GM12874 (cell line): ENCODE results near the gene TROAP.

Experiments
- TF ChIP-seq, protein P1 (sequence below): IDR thresholded peaks from 2 replicates; pipeline ENCODE4 v1.5.1; 2011; ENCODE audit warnings: low read depth, mild to moderate bottlenecking, control low read depth, low read length, moderate library complexity; ENCODE audit not compliant: insufficient read depth

The TROAP gene

DNA sequence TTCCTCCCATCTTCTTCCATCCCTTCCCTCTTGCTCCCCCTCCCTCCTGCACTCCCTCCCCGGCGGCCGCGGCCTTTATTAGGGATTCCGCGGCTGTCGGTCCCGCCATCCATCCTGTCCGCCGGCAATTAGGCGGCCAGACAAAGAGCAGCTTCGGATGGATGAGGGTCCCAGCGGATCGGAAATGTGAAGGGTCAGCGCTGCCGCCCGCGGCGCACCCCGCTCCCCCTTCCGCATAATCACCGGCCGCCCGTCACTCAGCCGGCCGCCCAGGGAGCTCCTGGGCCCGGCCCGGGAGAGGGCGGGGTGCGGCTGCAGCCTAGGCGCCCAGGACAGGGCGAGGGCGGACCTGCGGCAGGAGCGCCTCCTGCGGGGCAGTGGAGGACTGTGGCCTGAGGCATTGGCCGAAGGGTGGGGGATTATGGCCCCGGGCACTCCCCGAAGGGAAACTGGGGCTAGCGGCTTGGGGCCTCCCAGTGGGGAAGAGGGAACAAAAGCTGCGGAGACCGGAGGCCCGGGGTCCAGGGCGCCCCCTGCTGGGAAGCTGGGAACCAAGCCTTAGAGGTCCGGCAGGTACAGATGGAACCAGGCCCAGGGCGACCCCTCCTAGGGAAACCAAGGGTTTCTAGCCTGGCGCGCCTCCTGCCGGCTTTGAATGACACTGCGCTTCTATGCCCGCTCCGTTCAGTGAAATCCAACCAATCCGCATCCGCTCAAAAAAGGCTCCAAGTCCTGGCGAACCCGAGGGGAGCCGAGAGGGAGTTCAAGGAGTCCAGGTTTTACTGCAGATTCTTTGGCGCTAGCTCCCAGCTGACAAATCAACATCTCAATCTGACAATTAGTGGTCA lies 19.2 kb downstream of the TROAP start:
- TF ChIP-seq, protein P1, sequence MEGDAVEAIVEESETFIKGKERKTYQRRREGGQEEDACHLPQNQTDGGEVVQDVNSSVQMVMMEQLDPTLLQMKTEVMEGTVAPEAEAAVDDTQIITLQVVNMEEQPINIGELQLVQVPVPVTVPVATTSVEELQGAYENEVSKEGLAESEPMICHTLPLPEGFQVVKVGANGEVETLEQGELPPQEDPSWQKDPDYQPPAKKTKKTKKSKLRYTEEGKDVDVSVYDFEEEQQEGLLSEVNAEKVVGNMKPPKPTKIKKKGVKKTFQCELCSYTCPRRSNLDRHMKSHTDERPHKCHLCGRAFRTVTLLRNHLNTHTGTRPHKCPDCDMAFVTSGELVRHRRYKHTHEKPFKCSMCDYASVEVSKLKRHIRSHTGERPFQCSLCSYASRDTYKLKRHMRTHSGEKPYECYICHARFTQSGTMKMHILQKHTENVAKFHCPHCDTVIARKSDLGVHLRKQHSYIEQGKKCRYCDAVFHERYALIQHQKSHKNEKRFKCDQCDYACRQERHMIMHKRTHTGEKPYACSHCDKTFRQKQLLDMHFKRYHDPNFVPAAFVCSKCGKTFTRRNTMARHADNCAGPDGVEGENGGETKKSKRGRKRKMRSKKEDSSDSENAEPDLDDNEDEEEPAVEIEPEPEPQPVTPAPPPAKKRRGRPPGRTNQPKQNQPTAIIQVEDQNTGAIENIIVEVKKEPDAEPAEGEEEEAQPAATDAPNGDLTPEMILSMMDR = peak; percentile 90

DNA sequence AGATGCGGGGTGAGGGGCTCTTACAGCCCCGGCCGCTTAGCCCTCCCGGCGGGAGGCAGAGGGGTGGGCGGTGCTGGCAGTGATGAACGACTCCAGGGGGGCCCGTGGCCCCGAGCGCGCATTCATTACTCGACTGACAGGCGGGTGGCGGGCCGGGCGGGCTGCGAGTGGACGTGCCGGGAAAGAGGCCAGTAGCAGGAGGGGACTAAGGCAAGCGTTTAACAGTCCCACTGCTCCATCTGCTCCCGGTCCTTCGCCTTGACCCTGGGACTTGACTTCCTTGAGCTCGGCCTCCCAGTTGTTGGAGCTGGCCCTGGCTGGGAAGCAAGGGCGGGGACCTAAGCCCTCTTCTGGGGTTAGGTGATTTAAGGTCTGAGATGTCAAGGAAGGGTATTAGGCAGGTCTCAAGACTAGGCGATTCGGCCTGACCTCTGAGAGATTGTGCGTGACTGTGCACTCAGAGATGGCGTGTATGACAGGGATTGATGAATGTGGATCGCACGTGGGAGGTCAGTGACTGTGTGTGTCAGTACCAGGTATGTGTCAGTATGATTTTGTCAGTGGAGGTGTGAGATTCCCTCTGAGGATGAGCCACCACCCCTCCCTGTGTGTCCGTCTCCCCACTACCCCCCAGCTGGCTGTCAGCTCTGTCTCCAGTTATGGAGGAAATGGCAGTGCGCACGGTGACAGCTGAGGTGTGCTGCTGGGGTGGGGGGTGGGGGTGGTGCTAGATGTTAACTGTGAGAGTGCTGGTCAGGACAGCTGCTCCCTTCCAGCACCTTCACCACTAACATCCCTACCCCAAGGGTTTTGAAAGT lies 20.1 kb downstream of the TROAP start:
- TF ChIP-seq, protein P1 = no peak

DNA sequence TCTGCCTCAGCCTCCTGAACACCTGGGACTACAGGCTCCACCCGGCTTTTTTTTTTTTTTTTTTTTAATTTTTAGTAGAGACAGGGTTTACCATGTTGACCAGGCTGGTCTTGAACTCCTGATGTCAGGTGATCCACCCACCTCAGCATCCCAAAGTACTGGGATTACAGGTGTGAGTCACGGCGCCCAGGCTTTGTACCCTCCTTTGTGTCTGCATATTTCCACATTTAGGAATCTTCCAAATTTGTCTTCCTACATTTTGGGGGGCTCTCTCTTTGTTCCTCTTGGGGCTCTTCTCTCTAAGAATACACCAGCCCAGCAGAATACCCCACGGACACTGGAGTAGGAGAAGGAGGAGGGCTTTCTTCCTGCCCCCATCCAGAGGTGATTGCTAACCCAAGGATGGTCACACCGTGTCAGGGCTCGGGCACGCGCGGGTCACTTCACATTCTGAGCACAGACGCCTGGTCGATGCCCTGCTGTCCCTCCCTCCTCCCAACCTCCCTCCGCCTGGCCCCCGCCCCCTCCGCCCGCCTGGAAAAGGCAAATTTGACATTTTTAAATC lies 21.5 kb downstream of the TROAP start:
- TF ChIP-seq, protein P1 = no peak

DNA sequence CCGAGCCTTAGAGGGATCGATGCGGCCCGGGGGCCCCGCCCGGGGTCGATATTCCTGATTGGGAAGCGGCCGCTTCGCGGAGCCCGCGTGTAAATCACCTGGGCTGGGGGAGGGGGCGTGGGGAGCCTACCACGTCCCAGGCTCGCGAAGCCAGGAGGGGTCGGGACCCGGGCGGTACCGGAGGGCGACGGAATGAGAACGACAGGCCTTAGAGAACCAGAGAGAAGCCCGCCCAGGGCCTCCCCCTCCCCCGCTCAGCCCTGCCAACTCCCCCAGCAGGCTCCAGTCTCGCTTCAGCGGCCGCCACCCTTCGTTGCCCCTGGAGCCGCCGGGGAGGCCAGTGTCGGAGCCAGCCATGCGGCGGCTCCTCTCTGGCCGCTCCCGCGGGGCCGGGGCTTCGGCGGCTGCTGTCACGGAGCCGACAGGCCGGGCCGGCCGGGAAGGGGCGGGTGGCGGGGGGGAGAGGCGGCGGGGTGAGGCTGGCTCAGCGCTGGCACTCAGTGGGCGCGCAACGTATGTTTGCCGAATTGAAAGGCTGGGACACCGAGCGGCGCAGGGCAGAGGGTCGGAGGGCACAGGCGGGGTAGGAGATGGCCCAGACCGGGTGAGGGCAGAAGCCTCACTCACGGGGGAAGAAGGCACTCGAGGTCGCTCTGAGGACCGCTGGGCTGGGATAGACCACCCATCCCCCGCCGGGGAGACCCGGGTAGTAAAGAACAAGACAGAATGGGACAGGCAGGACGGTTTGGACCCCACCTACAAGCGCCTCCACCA lies 22.2 kb downstream of the TROAP start:
- TF ChIP-seq, protein P1 = no peak

DNA sequence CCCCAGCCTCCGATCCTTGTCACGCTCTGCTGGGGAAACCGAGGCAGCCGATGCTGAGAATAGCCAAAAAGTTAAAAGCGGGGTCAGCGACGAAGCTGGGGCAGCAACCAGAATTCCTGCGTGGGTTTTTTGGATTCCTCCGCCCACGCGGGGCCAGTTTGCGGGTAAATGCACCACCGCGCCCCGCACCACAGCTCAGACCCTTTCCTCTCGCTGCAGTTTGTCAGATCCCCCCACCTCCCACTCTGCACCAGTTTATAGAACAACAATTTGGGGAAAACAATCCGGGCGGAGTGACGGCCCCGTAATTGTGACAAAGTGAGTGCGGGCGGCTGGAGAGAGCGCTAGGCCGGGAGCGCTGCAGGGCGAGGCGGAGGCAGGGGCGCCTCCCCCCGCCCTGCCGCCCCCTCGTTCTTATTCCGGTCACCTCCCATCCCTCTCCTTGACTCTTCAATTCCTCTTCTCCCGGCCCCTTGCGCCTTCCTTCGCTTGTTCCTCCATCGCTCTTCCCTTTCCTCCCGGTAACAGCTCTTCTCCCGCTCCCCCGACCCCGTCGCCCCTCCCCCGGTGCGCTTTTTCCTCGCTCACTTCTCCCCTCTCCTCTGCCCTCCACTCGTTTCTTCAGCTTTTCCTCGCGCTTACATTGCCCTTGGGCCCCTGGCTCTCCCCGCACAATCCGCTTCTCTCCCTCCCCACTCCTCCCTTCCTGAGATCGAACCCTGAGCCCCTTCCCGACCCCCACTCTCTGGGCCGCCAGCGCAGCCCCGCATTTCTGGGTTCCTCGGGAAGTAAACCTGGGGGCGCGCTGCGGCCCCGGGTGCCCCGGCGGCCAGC lies 23.0 kb downstream of the TROAP start:
- TF ChIP-seq, protein P1 = no peak

DNA sequence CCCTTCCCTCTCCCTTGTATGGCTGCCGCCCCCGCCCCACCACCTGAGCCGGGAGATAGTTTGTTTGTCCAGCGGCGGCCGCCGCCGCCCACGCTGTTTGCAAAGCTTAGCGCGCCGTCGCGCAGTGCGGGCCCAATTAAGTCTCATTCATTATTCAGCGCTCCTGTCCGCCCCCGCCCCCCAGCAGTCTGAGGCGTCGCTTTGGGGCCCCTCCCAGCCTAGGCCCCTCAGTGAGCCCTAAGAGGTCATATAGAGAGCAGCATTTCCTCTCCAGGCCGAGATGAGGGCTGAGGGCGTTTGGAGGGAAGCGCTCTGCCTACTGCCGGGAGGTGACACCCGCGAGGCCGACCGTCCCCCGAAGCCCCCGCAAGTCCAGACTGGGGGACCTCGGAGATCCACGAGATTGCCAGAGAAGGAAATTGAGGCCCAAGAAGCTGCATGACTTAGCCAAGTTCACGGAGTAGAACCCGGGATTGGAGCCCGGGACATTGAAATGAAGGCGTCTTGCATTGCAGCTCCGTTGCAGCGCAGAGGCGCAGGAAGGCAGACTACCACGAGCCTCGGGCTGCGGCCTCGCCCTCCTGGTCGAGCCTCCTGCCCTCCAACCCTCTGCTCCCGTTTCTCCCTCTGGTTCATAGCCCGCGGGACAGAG lies 23.7 kb downstream of the TROAP start, which contains the start of gene DNAJC22:
Gene DNAJC22, plus strand, starts transcription at position 230 of the 652 bp plus-strand sequence. CDS start 1,985 bp downstream, outside the sequence.
- TF ChIP-seq, protein P1 = no peak
